ENCODE data around the gene KPNB1. TPM values are rescaled to one million over a fixed set of nuclear protein-coding genes. Genes with fewer than 3 reads are reported as not detected.

The KPNB1 gene
- total and polyA plus RNA-seq, 10 of the 15 experiments (the other 5 are each of a cell fraction or from before 2014, with no cell fraction given) = 67.8 to 525 (median 246) TPM

- no peak for TF ChIP-seq E2F4 (IDR thresholded peaks at IDR 0.05; ENCODE audit: low read depth, low read length)
- no peak for TF ChIP-seq POLR2A (IDR thresholded peaks at IDR 0.05; ENCODE audit: low read depth, low read length)
- TF ChIP-seq ZNF622 (IDR thresholded peaks at IDR 0.05) = no peak
- no peak for TF ChIP-seq NFXL1 (IDR thresholded peaks at IDR 0.05; ENCODE audit: borderline replicate concordance)
- no peak for TF ChIP-seq NR2C1 (IDR thresholded peaks at IDR 0.05)
- TF ChIP-seq CUX1 (IDR thresholded peaks at IDR 0.05; ENCODE audit: insufficient replicate concordance, low read depth, low read length) = no peak
- no peak for TF ChIP-seq BCL11A (IDR thresholded peaks at IDR 0.05; ENCODE audit: low read depth, low read length)
- TF ChIP-seq NFYA (IDR thresholded peaks at IDR 0.05; ENCODE audit: borderline replicate concordance, low read depth, low read length) = no peak
- TF ChIP-seq EED (IDR thresholded peaks at IDR 0.05; ENCODE audit: low read depth) = no peak
- TF ChIP-seq NFYB (IDR thresholded peaks at IDR 0.05; ENCODE audit: insufficient read depth, low read depth, low read length) = no peak
- TF ChIP-seq WRNIP1 (IDR thresholded peaks at IDR 0.05; ENCODE audit: borderline replicate concordance, low read depth, low read length) = no peak
- TF ChIP-seq ZNF24 (IDR thresholded peaks at IDR 0.05) = no peak
- TF ChIP-seq PKNOX1 (IDR thresholded peaks at IDR 0.05) = no peak
- TF ChIP-seq POLR2AphosphoS5 (IDR thresholded peaks at IDR 0.05; ENCODE audit: low read length) = no peak
- no peak for TF ChIP-seq DPF2 (IDR thresholded peaks at IDR 0.05)
Observed at GRCh38 chr17:47692895-47693730, 43.4 kb downstream of the KPNB1 start (continued).

All from GM12878 (cell line).